CD4-positive, alpha-beta T cell treated with Interleukin-17A for 1 hour (primary cell): ENCODE results near the gene TMPRSS9.
"Not testable (repeated sequence)": the region's sequence is repeated elsewhere in the genome, so short reads cannot be mapped to it uniquely, and the experiment has no call there.

Source experiments
- DNase-seq: peaks from one replicate; pipeline ENCODE4 v3.0.0-alpha.2; 2020

Gene TMPRSS9

DNA sequence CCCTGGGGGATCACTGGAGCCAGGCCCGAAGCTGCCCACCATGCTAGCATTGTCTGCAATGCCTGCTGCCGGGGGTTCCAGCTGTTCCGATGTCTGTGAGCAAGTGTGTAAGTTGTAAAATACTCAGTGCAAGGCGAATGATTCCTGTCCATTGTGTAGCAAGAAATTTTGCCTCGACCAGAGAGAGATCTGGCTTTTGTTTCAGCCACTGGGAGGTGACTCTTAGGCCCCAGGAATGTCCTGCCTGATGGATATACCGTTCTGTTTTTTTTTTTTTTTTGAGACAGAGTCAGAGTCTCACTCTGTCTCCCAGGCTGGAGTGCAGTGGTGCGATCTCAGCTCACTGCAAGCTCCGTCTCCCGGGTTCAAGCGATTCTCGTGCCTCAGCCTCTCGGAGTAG is 108.5 kb downstream of the TMPRSS9 start:
- DNase-seq = no peak

DNA sequence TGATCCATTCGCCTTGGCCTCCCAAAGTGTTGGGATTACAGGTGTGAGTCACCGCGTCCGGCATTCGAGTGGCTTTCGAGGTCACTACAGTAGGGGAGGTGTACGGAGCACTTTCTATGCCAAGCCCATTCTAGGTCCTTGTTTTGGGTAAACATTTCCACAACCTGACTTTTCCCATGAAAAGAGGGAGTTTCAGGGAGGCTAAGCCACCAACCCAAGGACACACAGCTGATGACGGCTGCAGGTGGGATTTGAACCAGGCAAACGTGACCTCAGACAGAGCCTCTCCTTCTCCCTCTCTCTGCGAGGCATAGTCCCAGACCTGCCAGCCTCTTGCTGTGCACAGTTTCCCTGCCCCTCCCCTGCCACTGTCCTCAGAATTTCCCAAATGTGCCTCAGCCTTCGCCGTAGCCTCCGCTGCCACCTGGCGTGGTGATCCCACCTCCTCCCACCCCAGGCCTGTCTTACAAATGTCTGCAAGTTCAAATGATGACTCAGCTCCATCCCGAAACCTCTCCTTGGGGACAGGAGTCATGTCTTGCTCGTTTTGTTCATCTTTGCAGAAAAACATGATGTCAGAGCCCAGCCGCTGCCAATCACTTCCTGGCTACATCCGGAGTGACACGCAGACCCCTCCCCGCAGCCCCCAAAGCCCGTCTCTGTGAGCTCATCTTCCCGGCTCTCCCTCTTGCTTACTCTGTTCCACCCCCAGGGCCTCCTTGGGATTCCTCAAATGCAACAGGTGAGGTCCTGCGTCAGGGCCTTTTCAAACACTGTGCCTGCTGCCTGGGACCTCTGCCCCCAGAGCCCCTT is 109.2 kb downstream of the TMPRSS9 start:
- no peak for DNase-seq

DNA sequence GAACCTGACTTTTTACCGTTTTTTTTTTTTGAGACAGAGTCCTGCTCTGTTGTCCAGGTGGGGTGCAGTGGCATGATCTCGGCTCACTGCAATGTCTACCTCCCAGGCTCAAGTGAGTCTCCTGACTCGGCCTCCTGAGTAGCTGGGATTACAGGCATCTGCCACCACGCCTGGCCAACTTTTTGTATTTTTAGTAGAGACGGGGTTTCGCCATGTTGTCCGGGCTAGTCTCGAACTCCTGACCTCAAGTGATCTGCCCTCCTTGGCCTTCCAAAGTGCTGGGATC is 109.8 kb downstream of the TMPRSS9 start:
- not testable (repeated sequence) for DNase-seq

DNA sequence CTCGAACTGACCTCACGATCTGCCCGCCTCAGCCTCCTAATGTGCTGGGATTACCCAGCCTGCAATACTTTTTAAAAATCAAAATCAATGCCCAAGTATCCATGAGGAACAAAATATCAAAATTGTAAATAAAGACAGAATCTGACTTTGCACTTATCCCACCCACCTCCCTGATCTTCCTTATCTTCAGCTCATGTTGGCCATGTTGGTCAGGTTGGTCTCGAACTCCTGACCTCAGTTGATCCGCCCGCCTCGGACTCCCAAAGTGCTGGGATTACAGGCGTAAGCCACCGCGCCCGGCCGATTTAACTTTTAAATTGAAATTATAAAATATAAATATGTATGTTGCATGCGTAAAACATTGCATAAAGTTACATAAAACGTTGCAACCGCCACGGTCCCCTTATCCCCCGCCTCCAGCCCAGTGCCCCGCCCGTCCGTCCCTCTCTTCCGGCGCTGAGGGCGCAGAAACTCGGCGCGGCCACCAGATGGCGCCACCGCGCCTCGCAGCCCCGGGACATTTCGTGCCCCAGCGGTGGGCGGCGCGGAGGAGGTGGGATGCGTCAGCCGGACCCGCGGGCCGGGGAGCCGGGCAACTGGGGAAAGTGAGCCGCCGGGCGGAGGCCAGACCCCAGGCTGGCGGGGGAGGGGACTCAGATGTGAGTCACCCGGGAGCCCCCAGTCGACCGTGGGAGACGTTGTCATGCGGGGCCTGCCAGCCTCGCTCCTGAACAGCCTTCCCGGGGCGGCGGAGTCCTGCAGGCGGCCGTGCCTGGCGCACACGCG is 114.4 kb downstream of the TMPRSS9 start:
- DNase-seq = peak; percentile 87

DNA sequence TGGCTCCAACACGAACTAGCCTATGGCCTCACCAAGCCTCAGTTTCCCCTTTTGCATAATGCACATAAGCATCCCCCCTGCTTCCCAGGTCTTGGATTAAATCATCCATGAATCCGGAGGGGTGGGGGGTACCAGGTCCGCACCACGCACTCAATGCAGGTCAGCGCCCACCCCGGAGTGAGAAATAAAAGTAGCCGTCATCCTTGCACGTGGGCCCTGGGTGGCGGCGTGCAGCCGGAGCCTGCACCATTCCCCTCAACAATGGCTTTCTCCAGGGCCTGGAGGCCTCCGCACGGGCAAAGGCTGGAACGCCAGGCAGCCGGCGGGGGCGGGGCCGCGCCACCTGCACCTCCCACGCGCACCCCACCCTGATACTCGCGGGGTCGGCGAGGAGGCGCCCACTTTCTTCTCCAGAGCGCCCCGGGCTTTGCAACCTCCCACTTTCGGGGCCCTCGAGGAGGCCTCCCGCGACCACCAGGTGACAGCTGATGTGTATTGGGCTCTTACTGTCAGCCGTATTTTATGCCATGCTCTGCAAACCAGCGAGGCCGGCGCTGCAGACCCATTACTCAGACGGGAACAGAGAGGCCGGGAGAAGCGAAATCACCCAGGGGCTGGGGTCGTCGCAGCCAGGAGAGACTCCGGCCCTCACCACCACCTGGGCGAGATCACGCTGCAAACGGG is 115.1 kb downstream of the TMPRSS9 start:
- peak; percentile 64 for DNase-seq
